SHP77 treated with DMSO at 0.1 percent for 48 hours (cell line): ENCODE results near the gene LRRC4.

Source experiments
- DNase-seq: peaks from one replicate; lab custom pipeline; 2025; lab: John Stamatoyannopoulos, UW

The LRRC4 gene

DNA sequence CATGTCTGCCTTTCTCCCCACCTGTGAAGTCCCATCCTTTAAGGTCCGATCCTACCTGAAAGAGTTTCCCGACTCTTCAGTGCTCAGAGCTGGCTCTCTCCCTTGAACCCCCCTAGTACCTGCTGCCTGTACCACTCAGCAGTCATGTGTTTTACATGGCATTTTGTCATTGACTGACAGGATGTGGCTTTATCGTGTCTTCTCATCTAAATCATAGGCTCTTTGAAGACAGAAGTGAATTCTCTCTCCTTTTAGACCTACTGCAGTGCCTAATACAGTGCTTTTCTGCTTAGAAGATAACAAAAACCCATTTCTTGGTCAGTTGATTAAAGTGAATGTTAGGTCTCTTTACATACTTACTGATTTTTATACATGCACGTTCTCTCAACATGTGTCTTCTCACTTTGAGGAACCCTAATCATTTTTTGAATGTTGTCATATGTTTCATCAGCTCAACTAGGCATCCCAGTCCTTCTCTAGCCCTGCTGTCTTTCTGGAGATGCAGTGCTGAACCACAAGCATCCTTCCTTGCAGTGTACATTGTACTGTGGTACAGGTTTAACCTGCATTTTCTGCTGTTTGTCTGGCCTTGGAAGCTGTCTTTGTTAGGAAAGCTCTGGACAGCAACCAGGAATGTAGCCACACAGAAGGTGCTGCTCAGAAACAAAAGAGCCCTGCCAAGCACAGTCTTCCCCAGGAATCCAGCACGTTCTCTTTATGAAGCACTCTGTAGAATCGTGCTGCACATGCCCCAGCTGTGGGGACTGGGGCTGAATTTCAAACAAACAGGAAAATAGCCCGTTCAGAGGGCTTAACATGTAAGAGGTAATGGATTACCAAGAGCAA, 28.1 kb upstream of the LRRC4 start:
- no peak for DNase-seq

DNA sequence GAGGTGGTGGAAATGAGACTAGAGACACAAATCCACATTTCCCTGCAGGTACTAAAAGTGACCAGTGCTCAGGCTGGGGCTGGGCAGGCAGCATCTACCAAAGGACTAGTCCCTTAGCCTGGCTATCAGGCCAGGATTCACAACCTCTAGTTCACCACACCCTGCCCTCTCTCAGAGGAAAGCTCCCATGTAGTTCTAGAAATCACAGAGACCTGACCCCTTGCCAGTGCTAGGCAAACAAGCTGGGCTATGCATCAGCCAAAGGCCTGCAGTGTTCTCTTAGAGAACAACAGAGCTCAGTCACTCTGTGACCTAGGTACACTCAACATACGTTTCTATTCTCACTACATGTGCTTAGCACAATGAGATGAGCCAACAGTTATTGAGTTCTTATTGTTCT, 26.7 kb upstream of the LRRC4 start:
- no peak for DNase-seq

DNA sequence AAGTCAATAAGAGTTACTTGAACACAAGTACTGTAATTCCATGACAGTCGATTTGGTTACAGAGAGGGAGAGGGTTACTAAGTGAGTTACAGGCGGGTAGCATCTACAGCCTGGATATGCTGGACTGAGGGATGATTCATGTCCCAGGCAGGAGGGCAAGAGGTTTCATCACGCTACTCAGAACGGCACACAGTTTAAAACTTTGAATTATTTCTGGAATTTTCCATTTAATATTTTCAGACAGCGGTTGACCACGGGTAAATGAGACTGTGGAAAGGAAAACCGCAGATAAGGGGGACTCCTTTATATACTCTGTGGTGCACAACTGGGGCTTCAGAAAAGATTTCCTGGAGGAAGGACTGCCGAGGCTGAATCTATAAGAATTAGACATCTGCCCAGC, 25.7 kb upstream of the LRRC4 start:
- no peak for DNase-seq

DNA sequence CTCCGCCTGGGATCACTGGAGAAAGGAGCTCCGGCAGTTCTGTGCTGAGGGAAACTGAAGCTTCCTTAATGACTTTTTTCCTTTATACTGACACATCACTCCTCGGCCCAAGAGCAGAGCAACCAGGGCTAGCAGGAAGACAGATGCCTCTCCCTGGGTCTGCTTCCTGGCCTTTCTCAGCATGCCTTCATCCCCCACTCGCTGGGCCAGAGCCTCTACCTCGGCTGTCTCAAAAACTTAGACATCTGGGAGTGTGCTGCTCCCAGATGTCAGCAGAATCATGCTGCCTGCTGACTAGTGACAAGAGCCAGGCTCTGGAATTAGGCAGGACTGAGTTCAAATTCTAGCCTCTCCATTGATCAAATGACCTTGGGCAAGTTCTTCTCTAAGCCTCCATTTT, 24.4 kb upstream of the LRRC4 start:
- DNase-seq: no peak

DNA sequence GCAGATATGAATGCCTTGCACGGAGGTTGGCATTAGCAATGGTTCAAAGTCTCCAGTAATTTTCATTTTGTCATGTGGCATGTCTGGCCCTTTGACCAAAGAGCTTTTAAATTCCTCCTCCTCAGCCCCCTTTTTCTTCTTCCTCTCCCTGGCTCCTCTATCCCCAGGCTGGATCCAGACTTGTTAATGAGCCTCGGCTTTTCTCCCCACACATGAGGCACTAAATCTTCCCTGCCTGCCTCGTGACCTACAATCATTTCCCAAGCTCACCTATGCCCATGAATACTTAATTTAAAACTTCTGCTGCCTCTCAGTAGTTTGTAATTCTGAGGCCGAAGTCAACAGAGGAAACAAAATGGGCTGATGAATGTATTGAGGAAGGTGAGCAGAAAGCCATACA, 23.3 kb upstream of the LRRC4 start:
- no peak for DNase-seq

DNA sequence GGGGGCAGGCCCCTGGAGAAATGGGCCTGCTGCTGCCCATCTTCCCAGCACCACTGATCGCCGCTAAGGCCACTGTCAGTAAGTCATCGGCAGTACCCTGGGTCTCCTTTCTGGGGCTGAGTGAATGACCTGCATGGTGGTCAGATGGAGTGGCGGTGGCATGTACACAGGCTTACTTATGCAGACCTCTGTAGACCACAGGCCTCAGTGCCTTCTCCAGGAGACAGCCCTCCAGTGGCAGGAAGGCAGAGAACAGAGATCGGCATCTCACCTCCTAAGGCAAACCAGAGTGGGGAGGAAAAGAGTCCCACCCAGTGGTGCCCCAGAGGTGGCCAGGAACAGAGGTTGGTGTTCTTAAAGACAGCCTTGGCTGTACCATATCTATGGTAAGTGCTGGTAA, 22.8 kb upstream of the LRRC4 start:
- no peak for DNase-seq

DNA sequence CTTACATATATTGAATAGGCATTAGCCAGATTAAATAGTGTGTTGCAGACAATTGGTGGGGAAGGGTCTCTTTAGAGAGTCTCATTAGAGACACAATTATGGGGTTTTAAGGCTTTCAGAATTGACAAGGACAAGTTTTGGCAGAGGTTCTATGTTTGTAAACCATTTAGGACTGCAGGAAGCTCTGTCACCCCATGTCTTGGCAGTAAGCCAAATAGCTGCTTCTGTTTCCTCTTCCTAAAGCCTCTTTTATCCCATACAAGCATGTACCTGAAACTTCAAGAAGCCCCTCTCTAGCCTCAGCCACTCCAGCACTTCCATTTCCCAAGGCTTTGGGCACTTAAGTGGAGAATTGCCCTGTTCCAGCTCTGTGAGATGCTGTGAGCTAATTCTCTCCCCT, 21.8 kb upstream of the LRRC4 start:
- no peak for DNase-seq

DNA sequence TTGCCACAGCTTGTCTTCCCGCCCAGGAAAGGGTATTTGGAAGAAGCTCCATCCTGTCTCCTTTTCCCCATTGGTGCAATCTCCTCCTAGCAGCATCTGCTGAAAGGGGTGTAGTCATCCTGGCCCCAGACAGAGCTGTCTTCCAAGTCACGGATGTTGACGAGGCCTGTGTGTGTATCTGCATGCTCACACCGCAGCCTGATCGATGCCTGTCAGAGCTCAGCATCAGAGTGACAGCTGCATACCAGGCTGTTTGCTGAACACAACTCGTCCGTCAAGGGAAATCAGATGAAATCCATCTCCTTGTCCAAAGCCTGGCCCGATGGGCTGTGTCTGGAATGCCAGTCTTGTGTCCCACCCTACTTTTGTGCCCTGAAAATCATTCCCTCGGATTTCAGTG, 21.2 kb upstream of the LRRC4 start:
- DNase-seq: no peak

DNA sequence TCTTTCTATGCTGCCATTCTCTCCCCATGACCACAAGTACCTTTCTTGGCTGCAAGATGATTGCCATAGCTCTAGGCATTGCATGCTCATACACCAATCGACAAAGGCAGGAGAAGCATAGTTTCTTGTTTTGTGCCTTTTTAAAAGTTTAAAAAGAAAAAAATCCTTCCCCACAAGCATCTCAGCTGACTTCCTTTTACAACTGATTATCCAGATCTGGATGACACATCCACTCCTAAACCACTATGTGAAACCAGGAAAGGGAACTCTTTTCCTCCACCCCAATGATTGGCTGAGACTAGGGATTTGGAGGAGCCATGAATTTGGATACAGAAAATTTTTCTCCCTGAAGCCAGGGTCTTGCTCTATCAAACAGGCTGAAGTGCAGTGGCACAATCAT, 14.5 kb upstream of the LRRC4 start:
- DNase-seq: no peak

DNA sequence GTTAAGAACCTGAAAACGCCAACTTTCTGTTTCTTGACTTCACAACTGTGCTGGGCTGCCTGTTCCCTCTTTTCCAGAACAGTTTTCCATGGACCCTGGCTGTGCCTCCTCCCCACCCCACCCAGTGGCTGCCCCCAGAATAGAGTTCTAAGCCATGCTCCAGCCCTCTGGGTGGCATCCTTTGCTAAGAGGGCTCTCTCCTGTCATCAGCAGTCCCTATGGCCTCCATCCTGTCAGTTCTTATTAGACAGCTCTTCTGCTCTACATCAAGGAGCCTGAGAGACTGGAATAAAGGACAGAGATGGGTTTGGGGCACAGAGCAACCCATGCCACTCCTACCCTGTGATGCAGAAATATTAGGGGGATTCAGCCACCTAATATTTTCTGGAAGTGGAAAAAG, 13.9 kb upstream of the LRRC4 start:
- no peak for DNase-seq

DNA sequence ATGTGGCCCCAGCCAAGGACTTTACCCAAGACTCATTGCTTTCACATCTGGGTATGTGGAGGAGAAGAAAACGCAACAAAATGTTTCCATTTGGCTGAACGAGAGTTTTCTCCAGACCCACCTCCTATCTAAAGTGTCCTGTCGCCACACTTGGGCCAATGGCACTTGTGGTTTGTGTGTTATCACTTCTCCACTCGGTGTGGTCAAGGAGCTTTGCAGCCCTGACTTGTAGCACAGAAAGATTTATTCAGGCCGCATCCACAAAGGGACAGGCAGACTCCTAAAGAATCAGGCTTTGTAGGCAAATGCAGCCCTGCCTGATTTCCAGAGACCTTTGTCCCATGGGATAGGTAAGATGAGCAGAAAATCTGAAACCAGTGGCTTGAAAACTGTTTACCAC, 12.8 kb upstream of the LRRC4 start:
- no peak for DNase-seq

DNA sequence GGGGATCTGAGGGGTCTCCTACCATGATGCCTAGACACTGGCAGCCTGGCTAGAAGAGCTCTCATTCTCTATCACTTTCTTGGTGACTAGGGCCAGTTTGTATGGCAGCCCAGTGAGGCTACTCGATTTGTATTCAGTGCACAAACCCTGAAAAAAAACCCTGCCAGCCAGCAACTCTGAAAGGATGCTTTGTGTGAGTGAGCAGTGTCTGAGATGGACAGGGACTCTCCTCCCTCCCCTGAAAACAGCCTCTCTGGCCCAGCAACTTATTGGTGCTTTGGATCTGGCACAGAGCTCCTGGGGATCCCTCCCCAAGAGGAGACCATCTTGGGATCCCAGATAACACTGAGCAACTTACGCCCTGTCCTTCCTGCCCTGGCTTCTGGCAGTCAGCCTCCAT, 10.8 kb upstream of the LRRC4 start:
- no peak for DNase-seq

DNA sequence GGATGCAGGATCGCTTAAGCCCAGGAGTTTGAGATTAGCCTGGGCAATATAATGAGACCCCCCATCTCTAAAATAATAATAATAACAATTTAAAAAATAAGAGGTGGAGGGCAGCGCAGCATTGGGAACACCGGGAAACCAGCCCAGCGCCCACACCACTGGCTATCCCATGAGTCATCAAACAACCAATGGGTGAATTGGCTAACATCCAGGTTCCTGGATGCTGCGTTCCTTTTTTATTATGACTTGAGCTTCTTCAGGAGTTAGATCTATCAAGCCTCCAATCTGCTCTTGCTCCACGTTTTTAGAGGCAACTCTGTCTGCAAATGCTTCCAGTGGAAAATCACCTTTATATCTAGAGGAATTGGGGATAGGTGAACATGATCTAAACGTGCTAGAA, 10.0 kb upstream of the LRRC4 start:
- no peak for DNase-seq

DNA sequence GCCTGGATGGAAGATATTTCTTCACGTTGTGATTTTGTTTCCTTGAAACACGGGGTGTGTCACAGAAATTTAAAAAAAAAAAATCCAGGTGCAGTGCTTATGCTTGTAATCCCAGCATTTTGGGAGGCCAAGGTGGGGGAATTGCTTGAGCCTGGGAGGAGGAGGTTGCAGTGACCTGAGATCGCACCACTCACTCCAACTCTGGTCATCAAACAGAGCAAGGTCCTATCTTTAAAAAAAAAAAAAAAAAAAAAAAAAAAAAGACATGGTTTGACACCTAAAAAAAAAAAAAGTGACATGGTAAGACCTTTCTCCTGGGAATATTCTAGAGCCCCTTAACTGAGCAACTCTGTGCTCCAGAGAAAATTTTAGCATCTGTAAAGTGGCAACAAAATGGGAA, 9.0 kb upstream of the LRRC4 start:
- no peak for DNase-seq

DNA sequence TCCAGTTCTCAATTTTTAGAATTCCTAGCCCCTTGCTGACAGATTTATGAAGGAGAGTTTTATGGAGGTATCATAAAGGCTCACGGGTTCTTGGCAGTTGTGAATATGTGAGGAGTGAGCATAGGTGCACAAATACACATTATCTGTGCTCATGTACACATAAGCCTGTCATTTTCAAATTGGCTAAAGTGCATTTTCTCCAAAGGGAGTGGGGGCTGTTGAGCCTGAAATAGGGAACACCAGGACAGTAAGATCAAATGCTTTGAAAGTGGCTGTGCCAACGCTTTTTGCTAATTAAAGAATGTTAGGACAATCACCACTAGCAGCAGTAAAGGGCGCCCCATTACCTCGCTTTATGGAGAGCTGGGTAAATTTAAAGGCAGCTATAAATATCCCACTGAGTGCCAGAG, 8.3 kb upstream of the LRRC4 start:
- no peak for DNase-seq

DNA sequence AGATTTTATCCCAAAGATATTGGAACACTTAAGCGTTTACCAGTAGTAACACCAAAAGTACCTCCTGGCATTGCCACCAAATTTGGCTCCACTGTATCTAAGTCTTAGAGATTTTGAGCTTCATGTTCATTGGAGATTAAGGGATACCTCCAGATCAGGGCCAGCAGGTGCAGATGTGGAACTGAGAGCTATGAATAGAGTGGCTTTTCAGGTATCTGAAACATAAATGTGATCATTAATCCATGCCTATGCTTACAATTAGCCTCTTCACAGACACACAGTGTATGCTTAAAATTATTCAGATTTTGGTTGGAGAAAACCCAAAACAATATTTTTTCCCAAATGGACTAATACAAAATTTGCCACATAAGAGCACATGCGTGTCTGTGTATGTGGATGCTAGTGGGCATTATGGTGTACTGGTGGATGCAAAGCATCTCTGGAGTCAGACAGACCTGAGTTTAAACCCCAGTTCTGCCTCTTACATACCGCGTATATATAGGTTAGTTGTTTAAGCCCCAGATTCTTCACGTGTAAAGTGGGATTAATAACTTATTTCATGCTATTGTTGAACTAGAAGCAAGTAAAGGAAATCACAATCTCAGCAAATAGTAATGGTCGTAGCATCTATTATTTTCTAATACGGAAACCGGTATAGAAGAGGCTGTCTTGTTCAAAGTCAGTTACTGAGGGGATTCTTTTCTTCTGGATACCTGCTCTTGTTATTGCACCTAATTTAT, 6.8 kb upstream of the LRRC4 start:
- DNase-seq: no peak

DNA sequence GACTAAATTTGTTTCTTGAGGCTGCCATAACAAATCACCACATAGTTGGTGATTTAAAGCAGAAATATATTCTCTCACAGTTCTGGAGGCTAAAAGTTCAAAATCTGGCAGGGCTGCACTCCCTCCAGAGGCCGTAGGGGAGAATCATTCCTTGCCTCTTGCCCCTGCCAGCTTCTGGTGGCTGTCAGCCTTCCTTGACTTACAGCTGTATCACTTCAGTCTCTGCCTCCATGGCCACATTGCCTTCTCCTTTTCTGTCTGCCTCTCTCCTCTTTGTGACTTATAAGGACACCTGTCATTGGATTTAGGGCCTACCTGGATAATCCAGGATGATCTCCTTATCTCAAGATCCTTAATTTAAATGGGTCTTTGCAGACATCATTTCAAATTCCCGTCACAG, 5.8 kb upstream of the LRRC4 start:
- no peak for DNase-seq

DNA sequence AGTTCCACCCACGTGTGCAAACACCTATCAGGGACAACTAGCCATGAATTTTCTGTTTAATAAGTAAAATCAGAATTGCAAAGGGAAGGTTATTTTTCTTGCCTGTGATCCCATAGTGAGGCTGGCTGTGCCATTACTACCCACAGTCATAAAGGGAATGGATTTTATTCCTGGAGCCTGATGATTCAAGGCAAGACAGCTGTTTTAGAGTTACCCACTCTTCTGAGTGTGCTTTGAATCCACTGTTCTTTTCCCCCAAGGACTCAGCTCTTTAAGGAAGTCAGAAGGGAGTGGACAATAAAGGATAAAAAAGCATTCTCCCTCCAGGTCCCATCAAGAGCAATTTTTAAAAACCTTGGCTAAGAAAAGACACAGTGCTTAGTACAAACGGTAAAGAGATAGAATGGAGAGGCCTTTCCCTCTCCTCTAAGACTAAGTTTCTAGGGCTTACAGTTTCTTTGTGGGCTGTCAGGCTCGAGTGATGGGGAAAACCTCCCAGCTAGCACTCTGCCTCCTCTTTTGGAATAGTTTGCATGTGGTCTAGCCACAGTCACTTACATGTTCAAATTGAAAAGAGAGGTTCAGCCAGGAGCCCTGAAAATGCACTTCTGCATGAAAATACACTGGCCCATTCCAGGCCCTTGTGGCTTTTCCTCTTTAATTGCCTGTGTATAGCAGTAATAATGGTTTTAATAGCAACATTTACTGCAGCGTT, 5.1 kb upstream of the LRRC4 start:
- DNase-seq: no peak

DNA sequence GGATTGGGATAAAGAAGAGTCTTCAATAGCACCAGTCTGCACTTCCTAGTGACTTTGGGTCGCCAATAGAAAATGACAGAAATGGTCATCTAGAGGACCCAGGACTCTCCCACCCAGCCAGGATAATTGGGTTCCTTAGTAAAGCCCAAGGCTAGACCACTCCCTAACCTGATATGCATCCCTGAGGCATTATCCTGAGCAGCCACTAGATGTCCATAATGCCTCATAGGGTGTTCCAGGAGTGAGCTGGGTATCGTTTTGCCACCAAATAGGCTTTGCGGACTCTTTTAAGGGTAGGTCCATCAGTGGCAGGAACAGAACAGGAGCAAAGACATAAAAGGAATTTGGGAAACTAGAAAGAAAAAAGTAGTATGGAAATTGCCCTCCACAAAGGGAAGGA, 4.5 kb upstream of the LRRC4 start:
- DNase-seq: no peak

DNA sequence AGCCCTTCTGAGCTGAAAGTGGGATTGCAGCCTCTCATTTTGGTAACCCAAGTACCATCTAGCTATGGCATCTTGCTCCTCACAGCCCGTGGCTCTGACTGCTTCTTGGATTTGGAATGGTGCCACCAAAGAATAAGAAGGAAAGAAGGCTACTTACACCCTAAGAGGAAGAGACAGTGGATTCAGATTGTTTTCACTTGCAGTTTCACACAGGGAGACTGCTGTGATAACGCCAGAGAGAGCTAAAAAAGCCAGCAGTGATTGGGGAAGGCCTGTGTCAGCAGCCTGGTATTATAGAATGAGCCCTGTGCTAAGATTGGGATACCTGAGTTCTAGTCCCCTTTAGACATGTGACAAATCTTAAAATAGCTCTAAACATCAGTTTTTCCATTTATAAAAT, 3.6 kb upstream of the LRRC4 start:
- no peak for DNase-seq

DNA sequence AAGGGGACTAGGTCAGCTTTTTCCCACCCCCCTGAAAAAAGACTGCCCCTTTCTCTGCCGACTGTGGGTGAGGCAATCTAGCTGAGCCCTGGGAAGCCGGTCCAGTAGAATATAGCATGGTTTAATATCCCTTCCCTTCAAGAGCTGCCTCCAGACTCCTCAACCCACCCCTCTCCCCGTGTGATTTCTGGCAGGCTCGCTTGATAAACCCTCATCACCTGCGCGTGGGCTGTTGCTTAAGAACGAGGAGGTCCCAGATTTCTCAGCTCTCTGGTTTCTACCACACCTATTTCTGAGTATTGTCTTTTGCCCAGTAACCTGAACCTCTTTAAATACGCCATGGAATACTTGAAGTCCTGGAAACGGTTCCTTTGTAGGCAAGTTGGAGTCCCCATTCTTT, 2.0 kb upstream of the LRRC4 start:
- DNase-seq: no peak

DNA sequence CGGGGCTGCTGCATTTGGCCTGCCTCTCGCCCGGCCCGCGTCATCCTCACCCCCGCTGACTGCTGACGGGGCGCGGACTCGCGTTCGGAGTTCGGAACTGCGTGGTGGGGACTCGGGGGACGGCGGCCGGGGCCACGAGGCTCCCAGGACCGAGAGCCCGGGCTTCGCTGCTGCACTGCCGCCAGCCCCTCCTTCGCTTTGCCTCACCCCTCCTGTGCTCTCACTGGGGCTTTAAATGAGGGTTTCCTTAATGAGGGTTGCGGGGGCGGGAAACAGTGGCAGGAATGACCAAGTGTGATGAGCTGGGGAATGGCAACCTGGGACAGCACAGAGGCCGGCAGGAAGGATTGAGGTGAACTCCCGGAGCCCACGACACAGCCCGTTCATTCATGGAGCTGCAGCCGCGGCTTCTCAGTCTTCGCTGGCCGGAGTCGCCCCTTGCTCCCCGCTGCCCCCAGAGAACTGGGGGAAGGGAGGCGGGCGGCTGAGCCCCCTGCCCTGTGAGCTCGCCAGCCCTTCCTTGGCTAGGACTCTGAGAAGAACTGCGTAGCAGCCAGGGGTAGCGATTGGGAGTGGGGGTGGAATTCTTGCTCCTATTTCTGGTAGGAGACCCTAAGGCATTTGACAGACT, 1.5 kb upstream of the LRRC4 start:
- no peak for DNase-seq
